DND-41 (cell line): Measurements from ENCODE around the gene ADGRF5.

Experiments used
- EZH2 ChIP-seq: IDR thresholded peaks from 3 replicates; pipeline ENCODE4 v1.6.1; 2012; ENCODE audit warnings: borderline replicate concordance, low read depth, mild to moderate bottlenecking, moderate library complexity, low read length, inconsistent platforms; ENCODE audit not compliant: severe bottlenecking
- TF ChIP-seq, protein P1 (sequence below): IDR thresholded peaks from 2 replicates; pipeline ENCODE4 v1.5.1; 2012; ENCODE audit warnings: borderline replicate concordance, low read length, moderate library complexity, mild to moderate bottlenecking; ENCODE audit not compliant: poor library complexity, severe bottlenecking; ENCODE audit errors: extremely low read depth

DNA sequence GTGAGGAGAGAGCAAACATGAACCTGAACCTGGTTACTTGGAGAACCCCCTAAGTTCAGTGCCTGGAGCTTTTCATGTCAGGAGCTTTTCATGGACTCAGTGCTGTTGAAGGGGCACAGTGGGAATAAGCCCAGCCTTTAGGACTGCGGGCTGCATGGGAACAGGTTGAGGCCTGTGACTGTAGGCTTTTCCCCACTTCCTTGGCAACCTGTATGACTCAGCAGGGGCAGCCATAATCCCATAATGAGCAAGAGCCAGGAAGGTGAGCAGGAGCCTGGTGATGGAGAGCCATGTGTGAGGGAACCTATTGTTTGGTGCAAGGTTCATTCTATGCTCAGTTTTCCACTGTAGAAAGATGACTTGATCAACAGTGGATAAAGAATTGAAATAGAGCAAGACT, 105.1 kb downstream of the ADGRF5 start:
- TF ChIP-seq, protein P1, sequence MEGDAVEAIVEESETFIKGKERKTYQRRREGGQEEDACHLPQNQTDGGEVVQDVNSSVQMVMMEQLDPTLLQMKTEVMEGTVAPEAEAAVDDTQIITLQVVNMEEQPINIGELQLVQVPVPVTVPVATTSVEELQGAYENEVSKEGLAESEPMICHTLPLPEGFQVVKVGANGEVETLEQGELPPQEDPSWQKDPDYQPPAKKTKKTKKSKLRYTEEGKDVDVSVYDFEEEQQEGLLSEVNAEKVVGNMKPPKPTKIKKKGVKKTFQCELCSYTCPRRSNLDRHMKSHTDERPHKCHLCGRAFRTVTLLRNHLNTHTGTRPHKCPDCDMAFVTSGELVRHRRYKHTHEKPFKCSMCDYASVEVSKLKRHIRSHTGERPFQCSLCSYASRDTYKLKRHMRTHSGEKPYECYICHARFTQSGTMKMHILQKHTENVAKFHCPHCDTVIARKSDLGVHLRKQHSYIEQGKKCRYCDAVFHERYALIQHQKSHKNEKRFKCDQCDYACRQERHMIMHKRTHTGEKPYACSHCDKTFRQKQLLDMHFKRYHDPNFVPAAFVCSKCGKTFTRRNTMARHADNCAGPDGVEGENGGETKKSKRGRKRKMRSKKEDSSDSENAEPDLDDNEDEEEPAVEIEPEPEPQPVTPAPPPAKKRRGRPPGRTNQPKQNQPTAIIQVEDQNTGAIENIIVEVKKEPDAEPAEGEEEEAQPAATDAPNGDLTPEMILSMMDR, result no peak
- no peak for TF ChIP-seq EZH2
